AG04450 (cell line): ENCODE measurements around the gene TMEM175. TPM values are rescaled to one million over a fixed set of nuclear protein-coding genes. Genes with fewer than 3 reads are reported as not detected.

Experiments
- CTCF ChIA-PET: fragments of 300-600, 350-600 bp; formaldehyde crosslinking; extraction: SDS; loops from one replicate; lab custom pipeline; 2022; ENCODE audit warnings: antibody characterized with exemption, inconsistent platforms; lab: Charles Lee
- POLR2A ChIA-PET: fragments of 350-600 bp; formaldehyde crosslinking; extraction: SDS; loops from one replicate; lab custom pipeline; 2021; ENCODE audit warnings: antibody characterized with exemption, inconsistent platforms; lab: Yijun Ruan, JAX
- DNase-seq: peaks from one replicate; pipeline ENCODE4 v3.0.0-alpha.2; 2011; ENCODE audit warnings: low read depth, low spot score
- H3K27ac ChIP-seq: one replicate; pipeline ENCODE4 v1.5.1; 2012; ENCODE audit warnings: low read depth, low read length, control low read depth
- H3K27me3 ChIP-seq: one replicate; pipeline ENCODE4 v1.6.0; 2012; ENCODE audit warnings: low read length; ENCODE audit not compliant: control insufficient read depth, insufficient read depth
- H3K4me3 ChIP-seq: 2 replicates; pipeline ENCODE4 v1.5.1; 2011; ENCODE audit warnings: mild to moderate bottlenecking, low read depth, low read length, control low read depth
- H3K9me3 ChIP-seq: 2 replicates; pipeline ENCODE4 v1.5.1; 2012; ENCODE audit warnings: low read length; ENCODE audit not compliant: control insufficient read depth, insufficient read depth
- polyA plus RNA-seq: library from polyadenylated mRNA; depleted of rRNA; stranded (reverse); fragments of >200 nt; gene quantifications from 2 replicates; pipeline ENCODE4 v1.2.3, GENCODE V29; 2011
- TF ChIP-seq, protein P1 (sequence below): IDR thresholded peaks from 2 replicates; pipeline ENCODE4 v1.5.1; 2011; ENCODE audit warnings: low read depth, low read length, control low read depth, inconsistent platforms

TMEM175 gene
- polyA plus RNA-seq, 1 experiment: 27.9 TPM

DNA sequence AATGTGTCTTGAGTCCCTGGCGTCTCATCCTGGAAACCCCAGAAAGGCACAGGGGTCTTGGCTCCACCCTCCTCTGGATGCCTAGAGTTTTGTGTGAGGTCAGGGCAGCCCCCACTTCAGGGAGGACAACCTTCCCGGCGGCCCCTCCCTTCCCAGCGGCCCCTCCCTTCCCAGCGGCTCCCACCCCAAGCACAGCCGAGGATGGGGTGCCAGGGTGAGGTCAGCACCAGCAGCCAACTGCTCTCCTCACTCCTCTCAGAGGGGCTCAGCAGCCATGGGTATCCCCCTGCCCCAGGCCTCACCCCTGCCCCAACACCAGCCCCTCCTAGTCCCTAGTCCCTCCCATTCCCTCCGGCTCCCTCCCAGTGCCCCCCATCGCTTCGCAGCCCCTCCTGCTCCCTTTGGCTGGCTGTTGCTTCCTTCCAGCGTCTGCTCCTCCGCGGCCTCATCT, 23.7 kb downstream of the TMEM175 start:
- ChIA-PET CTCF (no interaction called here), POLR2A (no interaction called here)
- no peaks in the 10 kb centered on the region; the same call in 1 of the 2 replicates for H3K9me3 ChIP-seq
- H3K27me3 ChIP-seq: no peaks in the 10 kb centered on the region
- TF ChIP-seq, protein P1, sequence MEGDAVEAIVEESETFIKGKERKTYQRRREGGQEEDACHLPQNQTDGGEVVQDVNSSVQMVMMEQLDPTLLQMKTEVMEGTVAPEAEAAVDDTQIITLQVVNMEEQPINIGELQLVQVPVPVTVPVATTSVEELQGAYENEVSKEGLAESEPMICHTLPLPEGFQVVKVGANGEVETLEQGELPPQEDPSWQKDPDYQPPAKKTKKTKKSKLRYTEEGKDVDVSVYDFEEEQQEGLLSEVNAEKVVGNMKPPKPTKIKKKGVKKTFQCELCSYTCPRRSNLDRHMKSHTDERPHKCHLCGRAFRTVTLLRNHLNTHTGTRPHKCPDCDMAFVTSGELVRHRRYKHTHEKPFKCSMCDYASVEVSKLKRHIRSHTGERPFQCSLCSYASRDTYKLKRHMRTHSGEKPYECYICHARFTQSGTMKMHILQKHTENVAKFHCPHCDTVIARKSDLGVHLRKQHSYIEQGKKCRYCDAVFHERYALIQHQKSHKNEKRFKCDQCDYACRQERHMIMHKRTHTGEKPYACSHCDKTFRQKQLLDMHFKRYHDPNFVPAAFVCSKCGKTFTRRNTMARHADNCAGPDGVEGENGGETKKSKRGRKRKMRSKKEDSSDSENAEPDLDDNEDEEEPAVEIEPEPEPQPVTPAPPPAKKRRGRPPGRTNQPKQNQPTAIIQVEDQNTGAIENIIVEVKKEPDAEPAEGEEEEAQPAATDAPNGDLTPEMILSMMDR: no peak
- H3K4me3 ChIP-seq: no peak overlapping the region
- DNase-seq: no peak
- H3K27ac ChIP-seq: no peak overlapping the region

DNA sequence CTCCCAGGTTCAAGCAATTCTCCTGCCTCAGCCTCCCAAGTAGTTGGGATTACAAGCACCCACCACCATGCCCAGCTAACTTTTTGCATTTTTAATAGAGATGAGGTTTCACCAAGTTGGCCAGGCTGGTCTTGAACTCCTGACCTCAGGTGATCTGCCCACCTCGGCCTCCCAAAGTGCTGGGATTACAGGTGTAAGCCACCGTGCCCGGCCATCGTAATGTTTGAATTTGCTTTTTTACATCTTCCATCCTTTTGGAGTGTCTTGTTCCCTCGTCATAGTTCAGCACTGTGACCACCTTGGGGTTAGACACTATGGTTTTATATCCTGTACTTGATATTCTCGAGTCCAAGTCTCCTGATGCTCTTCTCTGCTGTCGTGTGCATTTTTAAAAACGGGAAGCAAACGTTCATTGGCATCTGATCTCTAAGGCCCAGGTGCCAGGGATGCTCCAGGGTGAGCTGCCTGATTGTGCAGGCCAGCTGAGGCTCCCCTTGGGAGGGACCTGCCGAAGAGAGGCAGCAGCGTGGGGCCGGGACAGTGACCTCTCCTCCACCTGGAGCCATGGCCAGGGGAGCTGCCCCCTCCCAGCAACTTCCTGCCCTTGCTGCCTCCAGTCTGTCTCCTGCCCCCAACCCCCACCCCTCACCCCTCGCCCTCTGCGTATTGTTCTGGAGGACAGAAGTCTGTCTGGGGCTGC, 24.4 kb downstream of the TMEM175 start:
- no peak for DNase-seq
- Histone ChIP-seq H3K9me3 (no peaks in the 10 kb centered on the region; the same call in 1 of the 2 replicates), H3K4me3 (no peak overlapping the region), H3K27ac (no peak overlapping the region), H3K27me3 (no peaks in the 10 kb centered on the region)
- ChIA-PET CTCF (no interaction called here), POLR2A (no interaction called here)
- TF ChIP-seq, protein P1: no peak

DNA sequence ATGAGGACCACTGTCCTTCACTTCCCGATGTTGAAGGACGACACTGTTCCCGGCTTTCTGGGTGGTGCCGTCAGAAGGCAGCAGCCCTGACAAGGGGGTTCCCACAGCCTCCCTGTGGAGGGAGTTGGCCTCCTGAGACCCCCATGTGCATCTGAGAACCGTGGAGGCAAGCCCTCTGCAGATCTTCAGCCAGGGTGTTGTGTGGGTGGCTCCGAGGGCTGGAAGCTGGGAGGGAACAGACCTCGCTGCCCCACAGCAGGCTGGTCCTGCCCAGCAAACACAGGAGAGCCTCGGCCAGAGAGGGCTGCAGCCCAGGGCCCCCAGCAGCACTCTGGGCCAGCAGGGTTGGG, 24.9 kb downstream of the TMEM175 start:
- ChIA-PET POLR2A (no interaction called here), CTCF (no interaction called here)
- Histone ChIP-seq H3K9me3 (no peaks in the 10 kb centered on the region; the same call in 1 of the 2 replicates), H3K4me3 (no peak overlapping the region), H3K27ac (no peak overlapping the region), H3K27me3 (no peaks in the 10 kb centered on the region)
- TF ChIP-seq, protein P1: no peak
- no peak for DNase-seq

DNA sequence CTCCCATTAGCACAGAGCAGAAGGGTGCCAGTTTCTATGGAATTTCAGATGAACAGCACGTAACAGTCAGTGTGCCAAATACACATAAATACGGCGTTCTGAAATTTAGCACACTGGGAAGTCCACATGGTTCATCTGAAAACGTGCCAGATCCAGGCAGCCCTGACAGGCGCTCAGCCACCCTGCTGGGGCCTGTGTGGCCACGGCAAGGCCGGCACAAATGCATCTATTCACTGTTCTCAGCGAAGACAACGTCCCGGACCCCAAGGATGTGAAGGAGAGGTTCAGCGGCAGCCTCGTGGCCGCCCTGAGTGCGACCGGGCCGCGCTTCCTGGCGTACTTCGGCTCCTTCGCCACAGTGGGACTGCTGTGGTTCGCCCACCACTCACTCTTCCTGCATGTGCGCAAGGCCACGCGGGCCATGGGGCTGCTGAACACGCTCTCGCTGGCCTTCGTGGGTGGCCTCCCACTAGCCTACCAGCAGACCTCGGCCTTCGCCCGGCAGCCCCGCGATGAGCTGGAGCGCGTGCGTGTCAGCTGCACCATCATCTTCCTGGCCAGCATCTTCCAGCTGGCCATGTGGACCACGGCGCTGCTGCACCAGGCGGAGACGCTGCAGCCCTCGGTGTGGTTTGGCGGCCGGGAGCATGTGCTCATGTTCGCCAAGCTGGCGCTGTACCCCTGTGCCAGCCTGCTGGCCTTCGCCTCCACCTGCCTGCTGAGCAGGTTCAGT, 25.5 kb downstream of the TMEM175 start:
- CTCF ChIA-PET: no interaction called here
- TF ChIP-seq, protein P1: no peak
- no peak overlapping the region for H3K27ac ChIP-seq
- H3K27me3 ChIP-seq: no peaks in the 10 kb centered on the region
- POLR2A ChIA-PET: no interaction called here
- H3K4me3 ChIP-seq: no peak overlapping the region
- no peak for DNase-seq
- no peaks in the 10 kb centered on the region; the same call in 1 of the 2 replicates for H3K9me3 ChIP-seq

DNA sequence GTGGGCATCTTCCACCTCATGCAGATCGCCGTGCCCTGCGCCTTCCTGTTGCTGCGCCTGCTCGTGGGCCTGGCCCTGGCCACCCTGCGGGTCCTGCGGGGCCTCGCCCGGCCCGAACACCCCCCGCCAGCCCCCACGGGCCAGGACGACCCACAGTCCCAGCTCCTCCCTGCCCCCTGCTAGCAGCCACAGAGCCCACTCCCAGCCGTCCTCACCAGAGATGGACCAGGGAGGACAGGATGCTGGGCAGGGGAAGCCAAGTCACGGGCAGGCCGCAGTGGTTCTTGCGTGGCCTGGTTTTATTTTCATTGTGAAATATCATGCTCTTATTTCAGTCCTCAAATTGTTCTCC, 26.0 kb downstream of the TMEM175 start:
- TF ChIP-seq, protein P1: no peak
- no peak overlapping the region for H3K4me3 ChIP-seq
- H3K27ac ChIP-seq: no peak overlapping the region
- DNase-seq: no peak
- no peaks in the 10 kb centered on the region; the same call in 1 of the 2 replicates for H3K9me3 ChIP-seq
- H3K27me3 ChIP-seq: no peaks in the 10 kb centered on the region
- CTCF ChIA-PET: no interaction called here
- POLR2A ChIA-PET: no interaction called here
